ENCODE data around the gene C15orf40. TPM values are rescaled to one million over a fixed set of nuclear protein-coding genes. Genes with fewer than 3 reads are reported as not detected.
"Not testable (repeated sequence)": the region's sequence is repeated elsewhere in the genome, so short reads cannot be mapped to it uniquely, and the experiment has no call there.

C15orf40 gene
- total RNA-seq, 4 donors from 2014 or later, result 18.7 to 37.2 (median 22.9) TPM

GRCh38 chr15:83044156-83044555 lies 32.7 kb upstream of the C15orf40 start:
- Histone ChIP-seq H3K4me1 (peaks cover 16% of the 10 kb centered on the region), H3K27ac (no peak overlapping the region), H3K36me3 (peaks cover 58% of the 10 kb centered on the region), H3K4me3 (no peak overlapping the region), H3K9me3 (no peaks in the 10 kb centered on the region), H3K27me3 (no peaks in the 10 kb centered on the region)
- DNase-seq (ENCODE audit: low spot score in 2 of 2), result no peak
- WGBS, result 95% methylated on average over 12 of the region's 12 CpGs
- TF ChIP-seq CTCF (IDR thresholded peaks at IDR 0.05) (no peak), EP300 (IDR thresholded peaks at IDR 0.05) (no peak), POLR2AphosphoS5 (IDR thresholded peaks at IDR 0.05) (no peak)

- H3K9me3 ChIP-seq, result no peaks in the 10 kb centered on the region
- no peak for DNase-seq (ENCODE audit: low spot score in 2 of 2)
- H3K27me3 ChIP-seq, result no peaks in the 10 kb centered on the region
- H3K4me3 ChIP-seq, result no peak overlapping the region
- TF ChIP-seq EP300 (IDR thresholded peaks at IDR 0.05), result no peak
- TF ChIP-seq POLR2AphosphoS5 (IDR thresholded peaks at IDR 0.05), result no peak
- no peak for TF ChIP-seq CTCF (IDR thresholded peaks at IDR 0.05)
- no peak for TF ChIP-seq POLR2A (IDR thresholded peaks at IDR 0.05)
- H3K27ac ChIP-seq, result no peak overlapping the region
- no peaks in the 10 kb centered on the region for H3K4me1 ChIP-seq
- H3K36me3 ChIP-seq, result peaks cover 42% of the 10 kb centered on the region
- WGBS, result 25% methylated on average over 1 of the region's 1 CpG
Observed at GRCh38 chr15:83039206-83039605, 27.8 kb upstream of the C15orf40 start.

GRCh38 chr15:83036253-83036652 lies 24.8 kb upstream of the C15orf40 start:
- WGBS, result 92% methylated on average over 6 of the region's 6 CpGs
- H3K27ac ChIP-seq, result no peak overlapping the region
- no peaks in the 10 kb centered on the region for H3K27me3 ChIP-seq
- no peaks in the 10 kb centered on the region for H3K4me1 ChIP-seq
- H3K36me3 ChIP-seq, result peaks cover 31% of the 10 kb centered on the region
- TF ChIP-seq CTCF (IDR thresholded peaks at IDR 0.05) (no peak), POLR2AphosphoS5 (IDR thresholded peaks at IDR 0.05) (no peak), POLR2A (IDR thresholded peaks at IDR 0.05) (no peak), EP300 (IDR thresholded peaks at IDR 0.05) (no peak)
- H3K4me3 ChIP-seq, result no peak overlapping the region
- no peaks in the 10 kb centered on the region for H3K9me3 ChIP-seq
- no peak for DNase-seq (ENCODE audit: low spot score in 2 of 2)

GRCh38 chr15:83031234-83031633 lies 19.8 kb upstream of the C15orf40 start:
- WGBS, result 97% methylated on average over 6 of the region's 6 CpGs
- not testable (repeated sequence) for H3K27ac ChIP-seq; H3K9me3 ChIP-seq; H3K27me3 ChIP-seq; H3K4me3 ChIP-seq; H3K4me1 ChIP-seq; DNase-seq (ENCODE audit: low spot score in 2 of 2)
- peaks cover 24% of the 10 kb centered on the region for H3K36me3 ChIP-seq

- Histone ChIP-seq H3K27ac (no peak overlapping the region), H3K9me3 (no peaks in the 10 kb centered on the region), H3K4me3 (no peak overlapping the region), H3K27me3 (no peaks in the 10 kb centered on the region), H3K36me3 (peaks cover 23% of the 10 kb centered on the region), H3K4me1 (no peaks in the 10 kb centered on the region)
- TF ChIP-seq CTCF (IDR thresholded peaks at IDR 0.05), result no peak
- no peak for TF ChIP-seq EP300 (IDR thresholded peaks at IDR 0.05)
- TF ChIP-seq POLR2AphosphoS5 (IDR thresholded peaks at IDR 0.05), result no peak
- TF ChIP-seq POLR2A (IDR thresholded peaks at IDR 0.05), result no peak
- WGBS, result 89% methylated on average over 8 of the region's 8 CpGs
- DNase-seq (ENCODE audit: low spot score in 2 of 2), result no peak
Observed at GRCh38 chr15:83030021-83030420, 18.6 kb upstream of the C15orf40 start.

GRCh38 chr15:83018436-83018835 lies 7.0 kb upstream of the C15orf40 start:
- TF ChIP-seq CTCF (IDR thresholded peaks at IDR 0.05) (no peak), POLR2A (IDR thresholded peaks at IDR 0.05) (no peak), EP300 (IDR thresholded peaks at IDR 0.05) (no peak), POLR2AphosphoS5 (IDR thresholded peaks at IDR 0.05) (no peak)
- Histone ChIP-seq H3K9me3 (no peaks in the 10 kb centered on the region), H3K4me3 (no peak overlapping the region), H3K36me3 (peaks cover 40% of the 10 kb centered on the region), H3K27ac (no peak overlapping the region), H3K4me1 (peaks cover 9% of the 10 kb centered on the region), H3K27me3 (no peaks in the 10 kb centered on the region)
- no peak for DNase-seq (ENCODE audit: low spot score in 2 of 2)
- WGBS, result 79% methylated on average over 2 of the region's 2 CpGs
